Cardiac muscle cell (in vitro differentiated cells and primary cell): Measurements from ENCODE around the gene DRAXIN. TPM values are rescaled to one million over a fixed set of nuclear protein-coding genes. Genes with fewer than 3 reads are reported as not detected.

Source experiments
- DNase-seq, 2 donors: peaks; one replicate each; pipeline versions ENCODE4 v3.0.0 to v3.0.0-alpha.2; 2010 to 2017; ENCODE audit warnings: low read depth in 1 of 2, low spot score in 1 of 2
- H3K27ac ChIP-seq: fragments of 200-600 bp; sonication (generic); 2 replicates; pipeline ENCODE4 v1.5.1; 2016
- H3K27me3 ChIP-seq: fragments of 200-600 bp; sonication (generic); 2 replicates; pipeline ENCODE4 v1.6.0; 2016; ENCODE audit warnings: control low read depth
- H3K36me3 ChIP-seq: fragments of 200-600 bp; sonication (generic); 2 replicates; pipeline ENCODE4 v1.5.1; 2016; ENCODE audit warnings: control low read depth
- H3K4me1 ChIP-seq: fragments of 200-600 bp; sonication (generic); 2 replicates; pipeline ENCODE4 v1.8.1; 2017; ENCODE audit warnings: low read depth, mild to moderate bottlenecking, mixed run types
- H3K4me3 ChIP-seq: fragments of 200-600 bp; sonication (generic); 2 replicates; pipeline ENCODE4 v1.5.1; 2016; ENCODE audit warnings: mild to moderate bottlenecking
- H3K9me3 ChIP-seq: fragments of 200-600 bp; sonication (generic); 2 replicates; pipeline ENCODE4 v1.5.1; 2017; ENCODE audit warnings: low read depth, mild to moderate bottlenecking, control low read depth
- polyA plus RNA-seq: library from polyadenylated mRNA; unstranded; fragments of >200 nt; fragmentation: Nextera tagmentation; extraction: Ambion mirVana; gene quantifications from 2 replicates; pipeline ENCODE4 v1.2.1, GENCODE V29; 2016
- total RNA-seq: library from RNA; depleted of rRNA; stranded (reverse); fragments of >200 nt; gene quantifications from 2 replicates; pipeline ENCODE4 v1.2.3, GENCODE V29; 2016
- TF ChIP-seq, protein P1 (sequence below): IDR thresholded peaks from 2 replicates; pipeline ENCODE4 v1.5.1; 2012; ENCODE audit warnings: low read depth, mild to moderate bottlenecking, low read length

Gene DRAXIN
- total and polyA plus RNA-seq, 2 experiments from 2014 or later = 0.36 TPM; not detected in 1

- TF ChIP-seq, protein P1, sequence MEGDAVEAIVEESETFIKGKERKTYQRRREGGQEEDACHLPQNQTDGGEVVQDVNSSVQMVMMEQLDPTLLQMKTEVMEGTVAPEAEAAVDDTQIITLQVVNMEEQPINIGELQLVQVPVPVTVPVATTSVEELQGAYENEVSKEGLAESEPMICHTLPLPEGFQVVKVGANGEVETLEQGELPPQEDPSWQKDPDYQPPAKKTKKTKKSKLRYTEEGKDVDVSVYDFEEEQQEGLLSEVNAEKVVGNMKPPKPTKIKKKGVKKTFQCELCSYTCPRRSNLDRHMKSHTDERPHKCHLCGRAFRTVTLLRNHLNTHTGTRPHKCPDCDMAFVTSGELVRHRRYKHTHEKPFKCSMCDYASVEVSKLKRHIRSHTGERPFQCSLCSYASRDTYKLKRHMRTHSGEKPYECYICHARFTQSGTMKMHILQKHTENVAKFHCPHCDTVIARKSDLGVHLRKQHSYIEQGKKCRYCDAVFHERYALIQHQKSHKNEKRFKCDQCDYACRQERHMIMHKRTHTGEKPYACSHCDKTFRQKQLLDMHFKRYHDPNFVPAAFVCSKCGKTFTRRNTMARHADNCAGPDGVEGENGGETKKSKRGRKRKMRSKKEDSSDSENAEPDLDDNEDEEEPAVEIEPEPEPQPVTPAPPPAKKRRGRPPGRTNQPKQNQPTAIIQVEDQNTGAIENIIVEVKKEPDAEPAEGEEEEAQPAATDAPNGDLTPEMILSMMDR = no peak
- Histone ChIP-seq H3K9me3 (no peaks in the 10 kb centered on the region), H3K36me3 (peaks cover 19% of the 10 kb centered on the region), H3K4me3 (no peak overlapping the region), H3K27ac (no peak overlapping the region), H3K27me3 (no peaks in the 10 kb centered on the region), H3K4me1 (peaks cover 6% of the 10 kb centered on the region)
- no peak for DNase-seq
Measured at GRCh38 chr1:11658542-11658941, 33.0 kb upstream of the DRAXIN start.

DNA sequence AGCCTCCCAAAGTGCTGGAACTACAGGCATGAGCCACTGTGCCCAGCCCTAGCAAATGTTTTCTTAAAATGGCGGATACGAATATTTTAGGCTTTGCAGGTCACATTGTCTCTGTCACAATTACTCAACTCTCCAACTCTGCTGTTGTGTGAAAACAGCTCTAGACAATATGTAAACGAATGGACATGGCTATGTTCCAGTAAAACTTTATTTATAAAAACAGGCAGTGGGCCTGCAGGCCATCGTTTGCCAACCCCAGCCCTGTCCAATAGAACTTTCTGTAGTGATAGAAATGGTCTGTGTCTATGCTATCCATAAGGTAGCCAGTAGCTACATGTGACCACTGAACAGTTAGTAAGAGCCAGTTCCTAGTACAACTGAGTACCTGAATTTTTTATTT, 31.8 kb upstream of the DRAXIN start:
- TF ChIP-seq, protein P1 = no peak
- no peak for DNase-seq
- H3K9me3 ChIP-seq = no peaks in the 10 kb centered on the region

GRCh38 chr1:11661103-11661502, 30.4 kb upstream of the DRAXIN start:
- H3K9me3 ChIP-seq = no peaks in the 10 kb centered on the region
- no peak overlapping the region for H3K4me3 ChIP-seq
- H3K27me3 ChIP-seq = no peaks in the 10 kb centered on the region
- no peaks in the 10 kb centered on the region for H3K4me1 ChIP-seq
- TF ChIP-seq, protein P1 = no peak
- H3K36me3 ChIP-seq = peaks cover 19% of the 10 kb centered on the region
- DNase-seq = no peak
- no peak overlapping the region for H3K27ac ChIP-seq

More for the DNA sequence above, 31.8 kb upstream of the DRAXIN start:
- Histone ChIP-seq H3K36me3 (peaks cover 19% of the 10 kb centered on the region), H3K4me3 (no peak overlapping the region), H3K27ac (no peak overlapping the region), H3K4me1 (peaks cover 6% of the 10 kb centered on the region), H3K27me3 (no peaks in the 10 kb centered on the region)

GRCh38 chr1:11664336-11665065, 27.0 kb upstream of the DRAXIN start:
- Histone ChIP-seq H3K27ac (no peak overlapping the region), H3K9me3 (no peaks in the 10 kb centered on the region), H3K4me1 (no peaks in the 10 kb centered on the region), H3K36me3 (peaks cover 9% of the 10 kb centered on the region), H3K27me3 (no peaks in the 10 kb centered on the region), H3K4me3 (peak overlapping the region; percentile 40)
- TF ChIP-seq, protein P1 = no peak
- DNase-seq = peak in 1 of 2 donors; percentile 44

DNA sequence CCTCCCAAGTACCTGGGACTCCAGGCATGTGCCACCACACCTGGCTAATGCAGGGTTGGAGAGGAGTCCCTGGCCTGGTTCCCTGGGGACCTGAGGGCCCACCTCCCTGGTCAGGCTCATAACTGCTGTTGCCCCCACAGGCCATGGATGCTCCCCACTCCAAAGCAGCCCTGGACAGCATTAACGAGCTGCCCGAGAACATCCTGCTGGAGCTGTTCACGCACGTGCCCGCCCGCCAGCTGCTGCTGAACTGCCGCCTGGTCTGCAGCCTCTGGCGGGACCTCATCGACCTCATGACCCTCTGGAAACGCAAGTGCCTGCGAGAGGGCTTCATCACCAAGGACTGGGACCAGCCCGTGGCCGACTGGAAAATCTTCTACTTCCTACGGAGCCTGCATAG, 23.0 kb upstream of the DRAXIN start:
- DNase-seq = no peak
- Histone ChIP-seq H3K9me3 (no peaks in the 10 kb centered on the region), H3K4me3 (no peak overlapping the region), H3K27me3 (no peaks in the 10 kb centered on the region), H3K27ac (no peak overlapping the region), H3K4me1 (no peaks in the 10 kb centered on the region), H3K36me3 (peaks cover 5% of the 10 kb centered on the region)
- TF ChIP-seq, protein P1 = no peak
